Body of pancreas (tissue), 4 donors: Measurements from ENCODE around the gene NCBP1.

ENCODE experiments used
- POLR2A ChIP-seq, 3 donors: fragments of 450-650 bp; IDR thresholded peaks; one replicate each; pipeline ENCODE4 v1.6.1; 2016; ENCODE audit warnings: antibody characterized with exemption in 3 of 3, mild to moderate bottlenecking in 2 of 3
- TF ChIP-seq, protein P1 (sequence below), 7 experiments: fragments of 450-650 bp in 4 of 7; fragments of 200-600 bp in 3 of 7; sonication (generic) in 3 of 7; IDR thresholded peaks; one replicate each; pipeline ENCODE4 v1.5.1; 2016 to 2019; ENCODE audit warnings: antibody characterized with exemption in 7 of 7

DNA sequence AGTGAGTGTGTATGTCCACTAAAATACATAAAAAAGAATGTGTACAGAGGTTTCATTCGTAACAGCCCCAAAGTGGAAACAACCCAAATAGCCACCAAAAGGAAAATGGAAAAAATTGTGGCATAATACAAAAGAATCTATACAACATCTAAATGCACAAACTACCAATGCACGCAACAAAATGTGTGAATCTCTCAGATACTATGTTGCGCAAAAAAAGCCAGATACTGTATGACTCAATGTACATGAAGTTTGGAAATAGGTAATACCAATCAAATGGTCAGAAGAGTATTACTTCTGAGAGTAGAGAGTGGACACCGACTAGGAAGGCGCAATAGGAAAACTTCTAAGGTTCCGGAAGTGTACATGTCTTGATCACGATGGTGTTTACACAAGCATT lies 61.1 kb downstream of the NCBP1 start:
- TF ChIP-seq, protein P1, sequence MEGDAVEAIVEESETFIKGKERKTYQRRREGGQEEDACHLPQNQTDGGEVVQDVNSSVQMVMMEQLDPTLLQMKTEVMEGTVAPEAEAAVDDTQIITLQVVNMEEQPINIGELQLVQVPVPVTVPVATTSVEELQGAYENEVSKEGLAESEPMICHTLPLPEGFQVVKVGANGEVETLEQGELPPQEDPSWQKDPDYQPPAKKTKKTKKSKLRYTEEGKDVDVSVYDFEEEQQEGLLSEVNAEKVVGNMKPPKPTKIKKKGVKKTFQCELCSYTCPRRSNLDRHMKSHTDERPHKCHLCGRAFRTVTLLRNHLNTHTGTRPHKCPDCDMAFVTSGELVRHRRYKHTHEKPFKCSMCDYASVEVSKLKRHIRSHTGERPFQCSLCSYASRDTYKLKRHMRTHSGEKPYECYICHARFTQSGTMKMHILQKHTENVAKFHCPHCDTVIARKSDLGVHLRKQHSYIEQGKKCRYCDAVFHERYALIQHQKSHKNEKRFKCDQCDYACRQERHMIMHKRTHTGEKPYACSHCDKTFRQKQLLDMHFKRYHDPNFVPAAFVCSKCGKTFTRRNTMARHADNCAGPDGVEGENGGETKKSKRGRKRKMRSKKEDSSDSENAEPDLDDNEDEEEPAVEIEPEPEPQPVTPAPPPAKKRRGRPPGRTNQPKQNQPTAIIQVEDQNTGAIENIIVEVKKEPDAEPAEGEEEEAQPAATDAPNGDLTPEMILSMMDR (IDR thresholded peaks at IDR 0.05): no peak
- TF ChIP-seq POLR2A (IDR thresholded peaks at IDR 0.05): no peak
